GM10847 (cell line): ENCODE results near the gene AGBL4.

Experiments
- POLR2A ChIP-seq: IDR thresholded peaks from 2 replicates; pipeline ENCODE4 v1.6.1; 2011; ENCODE audit not compliant: insufficient read length; ENCODE audit errors: extremely low read depth

Gene AGBL4

GRCh38 chr1:49728377-49728776 is 295.4 kb downstream of the AGBL4 start:
- no peak for TF ChIP-seq POLR2A

GRCh38 chr1:49723662-49724061 is 300.1 kb downstream of the AGBL4 start:
- TF ChIP-seq POLR2A = no peak

- no peak for TF ChIP-seq POLR2A
These were observed 329.4 kb downstream of the AGBL4 start for GRCh38 chr1:49694251-49694827.

- no peak for TF ChIP-seq POLR2A
These were observed 337.6 kb downstream of the AGBL4 start for GRCh38 chr1:49686107-49686506.

- TF ChIP-seq POLR2A = no peak
These were observed 346.0 kb downstream of the AGBL4 start for GRCh38 chr1:49677706-49678105.

- TF ChIP-seq POLR2A = no peak
These were observed 372.6 kb downstream of the AGBL4 start for GRCh38 chr1:49651136-49651535.

GRCh38 chr1:49630156-49630555 is 393.6 kb downstream of the AGBL4 start:
- no peak for TF ChIP-seq POLR2A

GRCh38 chr1:49627781-49628180 is 396.0 kb downstream of the AGBL4 start:
- no peak for TF ChIP-seq POLR2A

GRCh38 chr1:49626472-49626871 is 397.3 kb downstream of the AGBL4 start:
- no peak for TF ChIP-seq POLR2A

- no peak for TF ChIP-seq POLR2A
These were observed 400.9 kb downstream of the AGBL4 start for GRCh38 chr1:49622877-49623276.

- no peak for TF ChIP-seq POLR2A
These were observed 417.7 kb downstream of the AGBL4 start for GRCh38 chr1:49606082-49606481.

- no peak for TF ChIP-seq POLR2A
These were observed 426.3 kb downstream of the AGBL4 start for GRCh38 chr1:49597436-49597835.

GRCh38 chr1:49576327-49576901 is 447.3 kb downstream of the AGBL4 start:
- no peak for TF ChIP-seq POLR2A

GRCh38 chr1:49556676-49557234 is 467.0 kb downstream of the AGBL4 start:
- no peak for TF ChIP-seq POLR2A

- no peak for TF ChIP-seq POLR2A
These were observed 471.7 kb downstream of the AGBL4 start for GRCh38 chr1:49552101-49552500.

- TF ChIP-seq POLR2A = no peak
These were observed 479.1 kb downstream of the AGBL4 start for GRCh38 chr1:49544615-49545014.
